HG03045 (cell line): ENCODE measurements around the gene ANO9.
"Not testable (repeated sequence)": the region's sequence is repeated elsewhere in the genome, so short reads cannot be mapped to it uniquely, and the experiment has no call there.

ENCODE experiments used
- ATAC-seq: cut with Tn5 transposase; IDR thresholded peaks from one replicate; pipeline ENCODE4 v1.9.1; 2021; ENCODE audit warnings: mild to moderate bottlenecking, moderate library complexity; ENCODE audit not compliant: unreplicated experiment

Gene ANO9

DNA sequence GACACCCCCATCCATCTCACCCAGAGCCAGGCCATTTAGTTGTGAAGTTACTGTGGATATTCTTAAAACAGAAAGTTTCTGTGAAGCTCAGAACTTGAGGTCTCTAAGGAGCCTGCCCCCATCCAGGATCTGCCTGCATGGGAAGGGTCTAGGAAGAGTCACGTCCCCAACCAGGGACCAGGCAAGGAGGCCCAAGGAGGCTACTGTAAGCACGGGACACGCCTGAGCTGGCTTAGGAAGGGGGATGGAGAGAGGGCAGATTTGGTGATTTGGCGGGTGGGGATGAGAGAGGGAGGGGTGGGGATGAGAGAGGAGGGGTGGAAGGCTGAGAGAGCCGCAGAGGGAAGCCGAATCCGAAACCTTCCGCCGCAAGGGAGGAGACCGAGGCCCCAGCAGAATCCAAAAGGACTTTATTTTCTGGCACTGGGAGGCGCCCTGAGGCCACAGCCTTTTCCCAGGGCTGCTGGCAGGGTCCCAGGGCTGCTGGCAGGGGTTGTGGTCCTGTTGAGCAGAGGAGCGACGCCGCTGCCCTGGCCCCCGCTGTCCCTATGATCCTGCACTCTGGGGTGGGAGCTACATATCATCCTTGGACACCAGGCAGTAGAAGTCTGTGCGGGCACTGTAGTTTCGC, 36.4 kb downstream of the ANO9 start:
- no peak for ATAC-seq

- ATAC-seq = no peak
Observed at GRCh38 chr11:404551-405264, 37.1 kb downstream of the ANO9 start.

- ATAC-seq = no peak
Observed at GRCh38 chr11:403761-404431, 37.9 kb downstream of the ANO9 start.

DNA sequence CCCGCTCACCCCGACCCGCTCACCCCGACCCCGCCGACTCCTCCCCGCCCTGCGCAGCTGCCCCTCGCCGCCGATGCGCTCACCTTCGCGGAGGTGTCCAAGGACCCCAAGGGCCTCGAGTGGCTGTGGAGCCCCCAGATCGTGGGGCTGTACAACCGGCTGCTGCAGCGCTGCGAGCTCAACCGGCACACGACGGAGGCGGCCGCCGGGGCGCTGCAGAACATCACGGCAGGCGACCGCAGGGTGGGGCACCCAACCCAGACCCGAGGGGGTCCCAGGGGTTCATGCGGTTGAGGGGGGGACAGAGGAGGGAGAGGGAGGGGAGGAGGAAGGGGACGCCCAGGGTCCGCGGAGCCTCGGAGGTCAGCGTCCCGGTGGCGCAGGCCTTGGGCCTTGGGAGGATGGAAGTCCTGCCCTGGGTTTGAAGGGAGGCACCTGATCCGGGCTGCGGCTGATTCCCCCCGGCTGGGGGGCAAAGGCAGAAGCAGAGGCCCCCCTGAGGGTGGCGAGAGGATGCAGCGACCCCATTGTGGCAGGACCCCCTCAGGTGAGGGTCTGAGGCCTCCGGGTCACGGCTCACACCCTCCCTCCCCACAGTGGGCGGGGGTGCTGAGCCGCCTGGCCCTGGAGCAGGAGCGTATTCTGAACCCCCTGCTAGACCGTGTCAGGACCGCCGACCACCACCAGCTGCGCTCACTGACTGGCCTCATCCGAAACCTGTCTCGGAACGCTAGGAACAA, 38.6 kb downstream of the ANO9 start:
- no peak for ATAC-seq

DNA sequence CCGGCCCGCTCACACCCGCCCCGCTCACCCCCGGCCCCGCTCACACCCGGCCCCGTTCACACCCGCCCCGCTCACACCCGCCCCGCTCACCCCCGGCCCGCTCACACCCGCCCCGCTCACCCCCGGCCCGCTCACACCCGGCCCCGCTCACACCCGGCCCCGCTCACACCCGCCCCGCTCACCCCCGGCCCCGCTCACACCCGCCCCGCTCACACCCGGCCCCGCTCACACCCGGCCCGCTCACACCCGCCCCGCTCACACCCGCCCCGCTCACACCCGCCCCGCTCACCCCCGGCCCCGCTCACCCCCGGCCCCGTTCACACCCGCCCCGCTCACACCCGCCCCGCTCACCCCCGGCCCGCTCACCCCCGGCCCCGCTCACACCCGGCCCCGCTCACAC, 40.6 kb downstream of the ANO9 start:
- not testable (repeated sequence) for ATAC-seq

GRCh38 chr11:400241-400689, 41.5 kb downstream of the ANO9 start:
- ATAC-seq = no peak

DNA sequence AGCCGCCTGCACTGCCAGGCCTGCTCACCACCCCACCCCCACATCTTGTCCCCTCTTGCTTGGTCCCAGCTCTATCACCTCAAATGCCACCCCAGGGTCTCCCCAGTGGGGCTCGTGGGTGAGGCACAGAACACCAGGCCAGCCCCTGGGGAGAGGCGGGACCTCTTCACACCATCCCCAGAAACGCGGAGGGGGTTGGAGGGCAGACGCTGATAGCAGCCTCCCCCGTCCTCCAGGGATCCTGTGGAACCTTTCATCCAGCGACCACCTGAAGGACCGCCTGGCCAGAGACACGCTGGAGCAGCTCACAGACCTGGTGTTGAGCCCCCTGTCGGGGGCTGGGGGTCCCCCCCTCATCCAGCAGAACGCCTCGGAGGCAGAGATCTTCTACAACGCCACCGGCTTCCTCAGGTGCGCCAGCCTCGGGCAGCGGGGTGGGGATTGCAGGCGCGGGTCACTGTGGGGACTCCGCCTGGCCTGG, 42.0 kb downstream of the ANO9 start:
- ATAC-seq = no peak

DNA sequence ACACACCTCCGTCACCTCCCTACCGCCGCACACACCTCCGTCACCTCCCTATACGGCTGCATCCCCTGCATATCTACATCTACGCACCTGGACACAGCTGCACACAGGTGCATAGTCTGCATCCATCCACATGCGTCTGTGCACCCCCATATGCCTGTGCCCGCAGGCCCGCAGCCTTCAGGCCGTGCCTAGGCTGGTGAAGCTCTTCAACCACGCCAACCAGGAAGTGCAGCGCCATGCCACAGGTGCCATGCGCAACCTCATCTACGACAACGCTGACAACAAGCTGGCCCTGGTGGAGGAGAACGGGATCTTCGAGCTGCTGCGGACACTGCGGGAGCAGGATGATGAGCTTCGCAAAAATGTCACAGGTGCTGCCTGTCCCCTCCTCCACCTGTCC, 43.0 kb downstream of the ANO9 start:
- ATAC-seq = no peak

DNA sequence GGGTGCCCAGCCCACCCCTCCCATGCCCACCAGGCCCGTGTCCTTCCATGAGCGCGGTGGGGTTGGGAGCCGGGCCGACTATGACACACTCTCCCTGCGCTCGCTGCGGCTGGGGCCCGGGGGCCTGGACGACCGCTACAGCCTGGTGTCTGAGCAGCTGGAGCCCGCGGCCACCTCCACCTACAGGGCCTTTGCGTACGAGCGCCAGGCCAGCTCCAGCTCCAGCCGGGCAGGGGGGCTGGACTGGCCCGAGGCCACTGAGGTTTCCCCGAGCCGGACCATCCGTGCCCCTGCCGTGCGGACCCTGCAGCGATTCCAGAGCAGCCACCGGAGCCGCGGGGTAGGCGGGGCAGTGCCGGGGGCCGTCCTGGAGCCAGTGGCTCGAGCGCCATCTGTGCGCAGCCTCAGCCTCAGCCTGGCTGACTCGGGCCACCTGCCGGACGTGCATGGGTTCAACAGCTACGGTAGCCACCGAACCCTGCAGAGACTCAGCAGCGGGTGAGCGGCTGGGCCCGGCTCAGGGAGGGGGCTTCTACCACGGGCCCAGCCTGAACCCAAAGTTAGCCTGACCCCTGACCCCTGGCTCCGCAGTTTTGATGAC, 44.8 kb downstream of the ANO9 start:
- peak; percentile 52 for ATAC-seq

DNA sequence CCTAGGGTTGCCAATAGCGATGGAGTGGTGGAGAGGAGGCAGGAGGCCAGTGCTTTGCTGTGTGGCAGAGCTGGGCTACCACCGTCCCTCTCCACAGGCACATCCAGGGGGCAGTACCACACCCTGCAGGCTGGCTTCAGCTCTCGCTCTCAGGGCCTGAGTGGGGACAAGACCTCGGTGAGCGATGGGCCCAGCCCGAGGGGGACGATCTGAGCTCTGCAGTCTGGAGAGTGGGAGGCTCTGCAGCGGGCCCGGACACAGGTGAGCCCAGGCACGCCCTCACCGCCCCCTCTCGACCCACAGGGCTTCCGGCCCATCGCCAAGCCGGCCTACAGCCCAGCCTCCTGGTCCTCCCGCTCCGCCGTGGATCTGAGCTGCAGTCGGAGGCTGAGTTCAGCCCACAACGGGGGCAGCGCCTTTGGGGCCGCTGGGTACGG, 45.3 kb downstream of the ANO9 start:
- ATAC-seq = peak; percentile 20

- ATAC-seq = no peak
Observed at GRCh38 chr11:395866-396265, 45.9 kb downstream of the ANO9 start.

DNA sequence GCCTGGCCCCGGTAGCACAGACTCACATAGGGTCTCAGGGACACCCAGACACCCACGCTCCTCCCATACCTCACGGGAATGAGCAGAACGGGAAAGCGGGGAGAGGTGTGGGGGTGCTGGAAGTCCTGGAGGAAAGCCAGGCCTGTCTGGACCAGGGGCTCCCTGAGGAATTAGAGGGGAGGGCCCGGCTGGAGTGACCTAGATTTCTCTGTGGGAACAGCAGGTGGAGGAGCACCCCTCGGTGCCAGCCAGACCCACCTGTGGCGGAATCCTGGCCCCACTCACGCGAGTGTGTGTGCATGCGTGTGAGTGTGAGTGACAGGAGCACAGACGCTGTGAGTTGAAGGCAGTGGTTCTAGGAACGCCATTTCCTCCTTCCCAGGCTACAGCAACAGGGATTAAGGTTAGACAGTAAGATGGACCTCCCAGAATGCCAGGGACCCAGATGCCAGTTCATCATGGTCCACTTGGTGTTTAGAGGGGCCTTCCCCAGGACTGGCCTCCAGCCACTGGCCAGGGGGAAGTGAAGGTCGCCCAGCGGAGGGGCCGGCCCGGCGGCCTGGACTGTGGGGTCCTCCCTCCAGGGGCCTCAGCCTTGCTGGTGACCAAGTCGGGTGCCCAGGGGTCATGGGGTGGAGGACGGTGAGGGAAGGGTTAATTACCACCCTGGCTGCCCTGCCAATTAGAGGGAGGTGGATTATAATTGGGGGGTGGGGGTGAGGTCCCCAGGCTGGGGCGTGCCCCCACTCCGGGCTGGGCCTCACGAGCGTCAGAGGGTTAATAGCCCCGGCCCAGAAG, 46.8 kb downstream of the ANO9 start:
- ATAC-seq = no peak

GRCh38 chr11:394034-394857, 47.6 kb downstream of the ANO9 start, which contains the start of gene PKP3:
Gene PKP3, plus strand, starts transcription at chr11:394209. Its CDS starts 84 bp downstream, at chr11:394293.
- no peak for ATAC-seq

- no peak for ATAC-seq
Observed at GRCh38 chr11:393219-394033, 48.4 kb downstream of the ANO9 start.

GRCh38 chr11:392102-392777, 49.6 kb downstream of the ANO9 start:
- ATAC-seq = no peak

GRCh38 chr11:391117-392017, 50.4 kb downstream of the ANO9 start:
- ATAC-seq = no peak

- ATAC-seq = no peak
Observed at GRCh38 chr11:390175-390574, 51.6 kb downstream of the ANO9 start.
